Activated naive CD8-positive, alpha-beta T cell treated with anti-CD3 and anti-CD28 coated beads, Interleukin-2, amount 10 ng/mL, durations not matched to agents 7 days and 5 days (primary cell): ENCODE results near the gene CCDC92. TPM values are rescaled to one million over a fixed set of nuclear protein-coding genes. Genes with fewer than 3 reads are reported as not detected.

Experiments
- ATAC-seq: fragments of 150-1000 bp; cut with Tn5 transposase; one replicate; pipeline ENCODE4 v1.10.0; 2021; ENCODE audit warnings: low read depth, moderate library complexity
- POLR2A ChIA-PET: fragments of 350-600 bp; sonication (Branson Sonifier 250); formaldehyde crosslinking; loops from one replicate; lab custom pipeline; 2021; ENCODE audit warnings: antibody characterized with exemption; lab: Charles Lee
- DNase-seq: peaks from one replicate; pipeline ENCODE4 v3.0.0; 2021
- H3K27ac Mint-ChIP-seq: one replicate; pipeline ENCODE4 v1.8.0; 2022; ENCODE audit warnings: mild to moderate bottlenecking, mixed read lengths
- H3K27me3 Mint-ChIP-seq: one replicate; pipeline ENCODE4 v1.8.0; 2022; ENCODE audit warnings: mild to moderate bottlenecking, moderate library complexity, mixed read lengths
- H3K36me3 Mint-ChIP-seq: one replicate; pipeline ENCODE4 v1.8.0; 2021; ENCODE audit warnings: mild to moderate bottlenecking, mixed read lengths
- H3K4me1 Mint-ChIP-seq: one replicate; pipeline ENCODE4 v1.8.0; 2021; ENCODE audit warnings: mixed read lengths
- H3K4me3 Mint-ChIP-seq: one replicate; pipeline ENCODE4 v1.8.0; 2022; ENCODE audit warnings: mild to moderate bottlenecking, moderate library complexity, mixed read lengths
- H3K9me3 Mint-ChIP-seq: one replicate; pipeline ENCODE4 v1.8.0; 2021; ENCODE audit warnings: mixed read lengths
- total RNA-seq, 2 experiments: library from RNA; stranded (reverse); gene quantifications; one replicate each; pipeline ENCODE4 v1.2.3, GENCODE V29; 2021

CCDC92 gene
- total RNA-seq, 2 experiments from 2014 or later = 25.4 to 26.4 TPM

DNA sequence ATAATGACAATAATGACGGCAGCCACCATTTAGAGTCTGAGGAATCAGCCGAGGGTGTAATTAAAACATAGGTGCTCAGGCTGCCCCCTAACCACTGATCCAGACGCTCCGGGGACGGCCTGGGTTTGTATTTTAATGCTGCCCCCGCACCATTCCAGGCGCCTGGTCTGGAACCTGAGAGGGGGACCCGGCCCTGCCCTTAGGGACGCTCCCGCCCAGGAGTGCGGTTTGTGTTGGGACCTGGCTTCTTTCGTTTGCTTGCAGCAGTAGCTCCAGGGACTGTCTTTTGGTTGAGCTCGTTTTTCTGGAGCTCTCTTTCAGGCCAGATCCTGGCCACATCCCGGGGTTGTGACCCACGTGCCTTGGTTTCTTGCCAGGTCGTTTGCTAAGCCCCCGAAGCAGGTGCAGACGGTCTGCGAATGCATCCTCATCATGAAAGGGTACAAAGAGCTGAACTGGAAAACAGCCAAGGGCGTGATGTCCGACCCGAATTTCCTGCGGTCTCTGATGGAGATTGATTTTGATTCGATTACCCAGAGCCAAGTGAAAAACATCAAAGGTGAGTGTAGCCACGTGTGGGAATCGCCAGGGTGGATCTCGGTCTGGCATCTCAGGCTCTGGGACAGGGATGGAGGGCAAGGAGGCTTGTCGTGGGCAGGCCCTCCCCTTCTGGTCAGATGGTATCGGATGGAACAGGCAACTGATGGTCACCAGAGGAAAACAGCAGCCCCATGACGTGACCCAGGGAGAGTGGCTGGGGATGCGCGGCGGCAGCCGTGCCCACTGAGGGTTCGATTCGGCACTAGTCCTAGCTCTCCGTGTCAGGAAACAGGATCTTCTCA, 63.5 kb downstream of the CCDC92 start:
- H3K4me1 Mint-ChIP-seq = peaks cover 6% of the 10 kb centered on the region
- H3K27ac Mint-ChIP-seq = no peak overlapping the region
- no peak overlapping the region for H3K4me3 Mint-ChIP-seq
- no peaks in the 10 kb centered on the region for H3K36me3 Mint-ChIP-seq
- ATAC-seq (no peak), DNase-seq (no peak)
- peaks cover 3% of the 10 kb centered on the region for H3K27me3 Mint-ChIP-seq
- POLR2A ChIA-PET = no interaction called here
- H3K9me3 Mint-ChIP-seq = no peaks in the 10 kb centered on the region

DNA sequence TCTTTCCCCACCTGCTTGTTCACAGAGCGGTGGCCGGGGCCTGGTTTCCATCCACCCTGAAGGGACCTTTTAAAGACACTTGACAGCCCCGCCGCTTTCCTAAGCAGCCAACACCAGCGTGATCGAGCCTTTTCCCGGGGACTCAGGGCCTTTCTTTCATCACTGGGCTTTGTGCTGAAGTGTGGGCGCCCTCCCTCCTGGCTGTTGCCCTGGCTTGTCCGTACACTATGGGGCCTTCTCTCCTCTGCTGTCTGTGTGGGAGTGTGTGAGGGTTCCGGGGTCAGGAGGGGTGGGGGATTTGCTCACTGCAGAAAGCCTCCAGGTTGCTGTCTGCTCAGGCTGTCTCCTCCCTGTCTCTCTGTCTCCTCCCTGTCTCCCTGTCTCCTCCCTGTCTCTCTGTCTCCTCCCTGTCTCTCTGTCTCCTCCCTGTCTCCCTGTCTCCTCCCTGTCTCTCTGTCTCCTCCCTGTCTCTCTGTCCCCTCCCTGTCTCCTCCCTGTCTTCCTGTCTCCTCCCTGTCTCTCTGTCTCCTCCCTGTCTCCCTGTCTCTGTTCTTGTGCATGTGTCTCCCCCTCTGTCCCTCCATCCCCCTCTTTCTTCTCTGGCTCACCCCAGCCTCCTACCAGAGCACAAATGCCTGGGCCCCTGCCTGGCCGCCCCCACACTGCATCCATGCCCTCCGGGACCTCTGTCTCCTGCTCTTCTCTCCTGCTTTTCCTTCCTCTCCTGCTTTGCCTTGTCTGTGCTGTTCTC, 64.7 kb downstream of the CCDC92 start:
- Mint-ChIP-seq H3K27me3 (peaks cover 3% of the 10 kb centered on the region), H3K27ac (no peak overlapping the region), H3K4me1 (peaks cover 6% of the 10 kb centered on the region), H3K36me3 (no peaks in the 10 kb centered on the region), H3K9me3 (no peaks in the 10 kb centered on the region), H3K4me3 (no peak overlapping the region)
- no peak for ATAC-seq
- DNase-seq = no peak
- POLR2A ChIA-PET = no interaction called here

DNA sequence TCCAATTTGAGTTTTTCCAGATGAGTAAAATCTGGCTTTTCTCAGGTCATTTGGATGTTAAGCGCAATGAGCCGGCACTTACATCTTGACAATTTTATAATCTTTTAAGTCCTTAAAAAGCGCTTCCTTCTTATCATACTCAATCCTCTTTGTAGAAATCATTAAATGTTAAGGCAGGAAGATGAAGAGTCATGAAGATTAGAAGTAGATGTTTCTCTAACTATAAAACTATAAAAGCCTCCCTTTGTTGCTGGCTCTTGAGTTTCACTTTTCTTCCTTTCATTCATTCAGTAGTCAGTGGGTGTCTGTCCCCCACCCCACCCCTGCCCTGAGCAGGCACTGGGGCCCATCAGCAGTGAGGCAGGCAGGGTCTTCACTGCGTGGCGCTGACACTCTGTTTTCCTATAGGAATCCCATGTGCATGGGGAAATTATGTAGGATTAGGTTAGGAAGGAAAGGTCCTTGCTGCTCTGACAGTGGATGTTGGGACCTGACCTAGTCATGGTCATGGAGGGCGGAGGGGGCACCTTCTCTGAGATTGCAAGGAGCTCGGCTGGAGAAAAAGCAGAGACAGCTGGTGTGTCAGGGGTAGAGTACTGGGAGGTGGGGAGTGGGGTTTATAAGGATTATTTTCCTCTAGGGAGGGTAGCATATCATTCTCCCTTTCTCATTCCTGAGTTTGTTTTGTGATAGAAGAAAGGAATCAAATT, 65.8 kb downstream of the CCDC92 start:
- no peak for DNase-seq
- no peak overlapping the region for H3K27ac Mint-ChIP-seq
- POLR2A ChIA-PET = no interaction called here
- no peak overlapping the region for H3K4me3 Mint-ChIP-seq
- no peaks in the 10 kb centered on the region for H3K36me3 Mint-ChIP-seq
- ATAC-seq = no peak
- H3K9me3 Mint-ChIP-seq = no peaks in the 10 kb centered on the region
- peaks cover 6% of the 10 kb centered on the region for H3K4me1 Mint-ChIP-seq
- peaks cover 5% of the 10 kb centered on the region for H3K27me3 Mint-ChIP-seq

DNA sequence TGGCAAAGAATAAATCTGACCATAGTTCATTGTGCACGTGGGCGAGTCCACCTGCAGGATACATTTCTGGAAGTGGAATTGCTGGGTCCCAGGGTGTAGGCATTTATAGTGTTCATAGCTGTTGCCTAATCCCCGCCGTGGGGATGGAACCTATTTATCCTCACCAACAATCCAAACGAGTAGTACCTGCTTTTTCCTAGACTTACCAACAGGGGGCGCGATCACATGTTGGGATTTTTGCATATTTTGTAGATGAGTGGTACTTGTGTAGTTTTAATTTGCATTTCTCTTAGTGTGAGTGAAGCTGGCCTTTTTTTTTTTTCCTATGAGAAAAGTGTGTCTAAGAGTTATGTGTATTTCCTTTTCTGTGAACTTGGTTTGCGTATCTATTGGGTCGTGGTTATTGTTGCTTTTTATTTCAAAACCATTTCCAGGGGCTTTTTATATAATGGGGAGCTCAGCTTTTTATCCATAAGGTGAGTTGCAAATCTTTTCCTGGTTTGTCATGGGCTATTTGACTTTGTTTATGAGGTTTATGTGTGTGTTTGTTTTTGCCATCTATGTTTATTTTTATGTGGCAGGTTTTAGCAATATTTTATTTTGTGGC, 67.2 kb downstream of the CCDC92 start:
- DNase-seq (peak; percentile 44), ATAC-seq (peak; percentile 31)
- no peak overlapping the region for H3K27ac Mint-ChIP-seq
- peaks cover 9% of the 10 kb centered on the region for H3K4me1 Mint-ChIP-seq
- H3K36me3 Mint-ChIP-seq = no peaks in the 10 kb centered on the region
- H3K27me3 Mint-ChIP-seq = peaks cover 9% of the 10 kb centered on the region
- H3K4me3 Mint-ChIP-seq = no peak overlapping the region
- POLR2A ChIA-PET = interaction anchor here (0.6 kb wide), 1 partner anchor 25 kb away, joined by 3 read pairs; no protein-coding TSS in a partner anchor
- no peaks in the 10 kb centered on the region for H3K9me3 Mint-ChIP-seq

DNA sequence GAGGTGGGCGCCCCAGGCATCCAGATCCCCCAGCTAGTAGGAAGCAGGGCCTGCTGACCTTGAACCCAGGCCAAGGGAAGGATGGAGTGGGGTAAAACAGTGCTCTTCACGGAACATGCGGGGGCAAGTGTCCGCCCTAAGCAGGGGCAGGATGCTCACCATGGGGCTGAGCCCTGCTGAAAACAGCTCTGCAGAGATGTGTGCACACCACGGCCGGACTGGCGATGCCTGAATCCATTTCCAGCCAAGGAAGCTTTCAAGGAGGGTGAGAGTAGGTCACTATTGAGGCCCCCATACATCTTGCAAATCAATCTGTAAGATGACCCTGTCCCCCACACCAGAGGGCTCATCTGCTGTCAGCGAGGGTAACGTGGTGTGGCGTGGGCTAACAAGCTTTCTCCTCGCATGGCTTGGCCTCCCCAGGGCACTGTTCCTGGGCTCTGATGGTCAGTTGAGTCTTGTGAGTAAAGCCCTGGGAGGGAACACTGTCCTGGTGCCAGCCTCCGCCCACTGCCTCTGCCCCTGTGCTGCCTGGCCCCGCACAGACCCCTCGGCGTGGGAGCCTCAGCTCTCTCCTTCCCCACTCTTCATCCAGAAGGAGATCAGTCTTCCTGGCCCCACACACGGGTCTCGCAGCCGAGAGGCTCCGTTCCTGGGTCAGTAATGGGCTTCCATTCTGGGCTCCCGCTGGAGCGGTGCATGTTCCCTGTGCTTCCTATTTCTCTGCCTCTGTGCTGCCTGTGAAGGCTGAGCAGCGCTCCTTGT, 69.1 kb downstream of the CCDC92 start:
- ATAC-seq (no peak), DNase-seq (no peak)
- Mint-ChIP-seq H3K9me3 (no peaks in the 10 kb centered on the region), H3K4me3 (no peak overlapping the region), H3K4me1 (peaks cover 9% of the 10 kb centered on the region), H3K36me3 (no peaks in the 10 kb centered on the region), H3K27ac (no peak overlapping the region), H3K27me3 (peaks cover 9% of the 10 kb centered on the region)
- POLR2A ChIA-PET = interaction anchor here (0.6 to 1.1 kb wide), 2 partner anchors 34 to 211 kb away, joined by 3 to 4 read pairs; no protein-coding TSS in a partner anchor

DNA sequence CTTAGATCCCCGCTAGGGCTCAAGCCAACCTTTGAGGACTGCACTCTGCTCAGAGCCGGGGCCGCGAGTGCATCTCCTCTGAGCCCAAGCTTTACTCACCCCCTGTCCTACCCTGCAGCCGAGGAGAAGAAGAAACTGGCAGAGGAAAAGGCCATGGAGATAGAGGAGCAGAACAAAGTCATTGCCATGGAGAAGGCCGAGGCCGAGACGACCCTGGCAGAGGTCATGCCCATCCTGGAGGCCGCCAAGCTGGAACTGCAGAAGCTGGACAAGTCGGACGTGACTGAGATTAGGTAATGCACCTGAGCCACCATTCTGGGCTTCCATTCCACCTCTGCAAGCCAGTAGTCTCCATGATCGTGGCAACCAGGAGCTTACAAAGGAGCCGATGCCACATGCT, 69.8 kb downstream of the CCDC92 start:
- POLR2A ChIA-PET = interaction anchor here (0.6 to 1.1 kb wide), 2 partner anchors 35 to 210 kb away, joined by 3 to 4 read pairs; no protein-coding TSS in a partner anchor
- no peak overlapping the region for H3K27ac Mint-ChIP-seq
- peaks cover 9% of the 10 kb centered on the region for H3K4me1 Mint-ChIP-seq
- DNase-seq (no peak), ATAC-seq (no peak)
- no peaks in the 10 kb centered on the region for H3K9me3 Mint-ChIP-seq
- H3K27me3 Mint-ChIP-seq = peaks cover 9% of the 10 kb centered on the region
- no peaks in the 10 kb centered on the region for H3K36me3 Mint-ChIP-seq
- H3K4me3 Mint-ChIP-seq = no peak overlapping the region

DNA sequence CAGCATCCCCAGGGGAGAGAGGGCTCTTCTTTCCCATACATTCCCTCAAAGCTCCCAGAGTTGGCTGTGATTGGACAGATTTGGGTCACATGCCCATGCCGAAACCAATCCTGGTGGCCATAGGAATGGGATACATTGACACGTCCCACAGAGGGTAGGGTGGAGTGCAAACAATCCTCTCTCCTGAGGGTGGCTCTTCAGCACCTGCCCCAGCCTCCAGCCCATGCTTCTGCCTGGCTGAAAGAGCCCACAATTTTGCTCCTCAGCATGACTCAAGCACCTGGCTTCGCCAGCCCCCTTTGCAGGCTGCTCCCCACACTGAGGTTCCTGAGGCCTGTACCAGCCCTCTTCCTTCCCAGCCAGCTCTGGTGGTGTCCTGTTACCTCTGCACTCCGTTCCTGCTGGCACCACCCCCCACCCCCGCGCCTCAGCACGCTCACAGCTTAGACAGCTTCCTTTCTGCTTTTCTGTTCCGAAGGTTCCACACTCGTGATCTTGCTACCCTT, 71.7 kb downstream of the CCDC92 start:
- DNase-seq (peak; percentile 38), ATAC-seq (peak; percentile 62)
- Mint-ChIP-seq H3K9me3 (no peaks in the 10 kb centered on the region), H3K36me3 (no peaks in the 10 kb centered on the region), H3K4me3 (peak overlapping the region; percentile 47), H3K27me3 (peaks cover 9% of the 10 kb centered on the region), H3K27ac (no peak overlapping the region), H3K4me1 (peaks cover 9% of the 10 kb centered on the region)
- POLR2A ChIA-PET = no interaction called here

DNA sequence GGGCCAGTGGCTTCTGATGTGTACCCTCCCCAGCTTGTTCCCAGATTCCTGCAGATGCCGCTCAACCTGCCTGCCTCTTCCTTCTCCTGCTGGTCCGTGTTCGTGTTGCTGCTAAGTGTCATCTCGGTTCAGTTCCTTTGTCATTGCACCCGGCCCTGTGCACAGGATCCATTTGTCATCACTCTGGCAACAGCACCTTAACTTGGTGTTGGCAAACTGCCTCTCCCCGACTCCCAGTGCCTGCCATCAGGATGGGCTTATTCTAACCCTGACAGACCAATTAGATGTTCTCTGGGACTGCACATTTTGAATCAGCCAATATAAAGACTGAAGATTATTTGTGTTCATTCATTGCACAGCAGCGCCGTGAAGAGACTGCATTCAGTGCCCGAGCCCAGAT, 73.3 kb downstream of the CCDC92 start:
- Mint-ChIP-seq H3K27ac (no peak overlapping the region), H3K36me3 (no peaks in the 10 kb centered on the region), H3K9me3 (no peaks in the 10 kb centered on the region), H3K4me1 (peaks cover 4% of the 10 kb centered on the region), H3K27me3 (peaks cover 6% of the 10 kb centered on the region), H3K4me3 (no peak overlapping the region)
- DNase-seq (no peak), ATAC-seq (no peak)
- POLR2A ChIA-PET = no interaction called here

DNA sequence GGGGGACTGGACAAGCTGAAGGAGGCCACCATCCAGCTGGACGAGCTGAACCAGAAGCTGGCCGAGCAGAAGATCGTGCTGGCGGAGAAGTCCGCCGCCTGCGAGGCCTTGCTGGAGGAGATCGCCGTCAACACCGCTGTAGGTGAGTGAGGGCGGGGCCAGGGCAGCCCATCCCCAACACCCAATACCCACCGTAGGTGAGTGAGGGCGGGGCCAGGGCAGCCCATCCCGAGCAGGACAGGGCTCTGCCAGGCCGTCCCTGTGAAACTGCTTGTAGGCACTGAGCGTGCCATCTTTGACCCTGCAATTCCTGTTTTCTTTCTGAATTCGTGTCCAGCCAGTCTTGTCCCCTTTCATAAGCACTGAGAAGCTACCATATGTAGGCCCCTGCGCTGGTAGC, 74.0 kb downstream of the CCDC92 start:
- H3K4me3 Mint-ChIP-seq = no peak overlapping the region
- ATAC-seq (no peak), DNase-seq (no peak)
- peaks cover 4% of the 10 kb centered on the region for H3K4me1 Mint-ChIP-seq
- peaks cover 6% of the 10 kb centered on the region for H3K27me3 Mint-ChIP-seq
- H3K27ac Mint-ChIP-seq = no peak overlapping the region
- no peaks in the 10 kb centered on the region for H3K36me3 Mint-ChIP-seq
- H3K9me3 Mint-ChIP-seq = no peaks in the 10 kb centered on the region
- POLR2A ChIA-PET = no interaction called here

DNA sequence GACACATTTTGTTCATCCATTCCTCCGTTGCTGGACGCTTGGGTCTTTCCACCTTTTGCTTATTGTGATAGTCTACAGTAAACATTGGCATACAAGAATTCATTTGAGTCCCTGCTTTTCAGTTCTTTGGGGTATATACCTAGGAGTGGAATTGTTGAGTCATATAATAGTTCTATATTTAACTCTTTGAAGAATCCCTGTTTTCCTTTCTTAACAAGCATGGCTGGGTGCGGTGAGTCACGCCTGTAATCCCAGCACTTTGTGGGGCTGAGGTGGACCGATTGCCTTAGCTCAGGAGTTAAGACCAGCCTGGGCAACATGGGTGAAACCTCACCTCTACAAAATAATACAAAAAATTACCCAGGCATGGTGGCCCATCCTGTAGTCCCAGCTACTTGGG, 75.4 kb downstream of the CCDC92 start:
- POLR2A ChIA-PET = no interaction called here
- Mint-ChIP-seq H3K4me1 (peaks cover 4% of the 10 kb centered on the region), H3K4me3 (no peak overlapping the region), H3K27me3 (peaks cover 4% of the 10 kb centered on the region), H3K9me3 (no peaks in the 10 kb centered on the region), H3K36me3 (no peaks in the 10 kb centered on the region), H3K27ac (no peak overlapping the region)
- no peak for ATAC-seq
- DNase-seq = no peak

DNA sequence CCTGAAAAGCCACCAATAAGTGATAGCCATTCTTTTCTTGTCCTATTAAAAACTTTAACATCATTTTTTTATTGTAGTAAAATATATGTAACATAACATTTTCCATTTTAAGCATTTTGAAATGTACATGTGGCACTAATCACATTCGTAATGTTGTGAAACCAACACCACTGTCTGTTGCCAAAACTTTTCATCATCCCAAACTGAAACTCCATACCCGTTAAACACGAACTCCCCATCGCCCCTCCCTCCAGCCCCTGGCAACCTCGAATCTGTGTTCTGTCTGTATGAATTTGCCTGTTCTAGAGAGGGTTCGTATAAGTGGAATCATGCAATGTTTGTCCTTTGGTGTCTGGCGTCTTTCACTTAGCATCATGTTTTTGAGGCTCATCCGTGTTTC, 75.9 kb downstream of the CCDC92 start:
- H3K4me3 Mint-ChIP-seq = no peak overlapping the region
- peaks cover 4% of the 10 kb centered on the region for H3K27me3 Mint-ChIP-seq
- DNase-seq = no peak
- ATAC-seq = no peak
- no peaks in the 10 kb centered on the region for H3K36me3 Mint-ChIP-seq
- H3K4me1 Mint-ChIP-seq = peaks cover 4% of the 10 kb centered on the region
- no peaks in the 10 kb centered on the region for H3K9me3 Mint-ChIP-seq
- no peak overlapping the region for H3K27ac Mint-ChIP-seq
- POLR2A ChIA-PET = no interaction called here

DNA sequence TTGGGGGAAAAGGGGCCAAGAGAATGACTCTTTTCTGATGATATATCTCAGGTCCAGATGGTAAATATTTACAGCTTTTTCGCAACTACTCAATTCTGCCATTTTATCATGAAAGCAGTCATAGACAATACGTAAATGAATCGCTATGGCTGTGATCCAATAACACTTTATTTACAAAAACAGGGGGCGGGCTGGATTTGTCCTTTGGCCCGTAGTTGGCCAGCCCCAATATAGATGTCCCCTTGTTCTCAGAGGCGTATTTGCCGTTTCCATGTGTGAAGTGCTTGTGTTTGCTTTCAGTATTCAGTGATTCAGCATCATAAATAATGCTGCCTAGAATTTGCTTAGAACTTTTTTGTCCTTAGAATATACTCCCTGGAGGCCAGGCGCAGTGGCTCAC, 77.2 kb downstream of the CCDC92 start:
- DNase-seq = no peak
- H3K27me3 Mint-ChIP-seq = peaks cover 1% of the 10 kb centered on the region
- H3K27ac Mint-ChIP-seq = no peak overlapping the region
- H3K9me3 Mint-ChIP-seq = no peaks in the 10 kb centered on the region
- no peak overlapping the region for H3K4me3 Mint-ChIP-seq
- no peak for ATAC-seq
- H3K4me1 Mint-ChIP-seq = peaks cover 1% of the 10 kb centered on the region
- POLR2A ChIA-PET = no interaction called here
- no peaks in the 10 kb centered on the region for H3K36me3 Mint-ChIP-seq
